Neural progenitor cell (in vitro differentiated cells): ENCODE data around the gene KRTAP21-1. TPM values are rescaled to one million over a fixed set of nuclear protein-coding genes. Genes with fewer than 3 reads are reported as not detected.
"Not testable (repeated sequence)": the region's sequence is repeated elsewhere in the genome, so short reads cannot be mapped to it uniquely, and the experiment has no call there.

Source experiments
- DNase-seq: peaks from one replicate; pipeline ENCODE4 v3.0.0-alpha.2; 2016; ENCODE audit warnings: low spot score
- H2AFZ ChIP-seq: fragments of 200-600 bp; sonication (generic); replicated peaks from 2 replicates; pipeline ENCODE4 v1.6.1; 2016; ENCODE audit warnings: antibody characterized with exemption
- H3F3A ChIP-seq: fragments of 200-600 bp; sonication (generic); 2 replicates; pipeline ENCODE4 v1.6.1; 2016; ENCODE audit warnings: antibody characterized with exemption, low read depth
- H3K27ac ChIP-seq: fragments of 200-600 bp; sonication (generic); 2 replicates; pipeline ENCODE4 v1.5.1; 2016; ENCODE audit warnings: mild to moderate bottlenecking
- H3K27me3 ChIP-seq: fragments of 200-600 bp; sonication (generic); 2 replicates; pipeline ENCODE4 v1.6.1; 2016; ENCODE audit warnings: mild to moderate bottlenecking, moderate library complexity
- H3K36me3 ChIP-seq: fragments of 200-600 bp; sonication (generic); 2 replicates; pipeline ENCODE4 v1.5.1; 2016
- H3K4me1 ChIP-seq: fragments of 200-600 bp; sonication (generic); 2 replicates; pipeline ENCODE4 v1.6.1; 2016; ENCODE audit warnings: mixed run types
- H3K4me2 ChIP-seq: fragments of 200-600 bp; sonication (generic); 2 replicates; pipeline ENCODE4 v1.6.1; 2016
- H3K4me3 ChIP-seq: fragments of 200-600 bp; sonication (generic); 2 replicates; pipeline ENCODE4 v1.5.1; 2016
- H3K79me2 ChIP-seq: fragments of 200-600 bp; sonication (generic); 2 replicates; pipeline ENCODE4 v1.6.1; 2016; ENCODE audit warnings: low read depth
- H3K9ac ChIP-seq: fragments of 200-600 bp; sonication (generic); 2 replicates; pipeline ENCODE4 v1.6.1; 2016
- H3K9me3 ChIP-seq: fragments of 200-600 bp; sonication (generic); 2 replicates; pipeline ENCODE4 v1.5.1; 2016; ENCODE audit warnings: low read depth
- H4K20me1 ChIP-seq: fragments of 200-600 bp; sonication (generic); 2 replicates; pipeline ENCODE4 v1.6.1; 2016; ENCODE audit warnings: low read depth
- H3K27ac Mint-ChIP-seq: 3 replicates; pipeline ENCODE4 v1.8.0; 2021; ENCODE audit warnings: mixed read lengths
- H3K27me3 Mint-ChIP-seq: 2 replicates; pipeline ENCODE4 v1.8.0; 2022; ENCODE audit warnings: low read depth, mild to moderate bottlenecking, inconsistent platforms, moderate library complexity, mixed read lengths; ENCODE audit not compliant: insufficient read depth
- H3K36me3 Mint-ChIP-seq: 3 replicates; pipeline ENCODE4 v1.8.0; 2021; ENCODE audit warnings: mixed read lengths
- H3K4me1 Mint-ChIP-seq: 3 replicates; pipeline ENCODE4 v1.8.0; 2021; ENCODE audit warnings: mixed read lengths
- H3K4me3 Mint-ChIP-seq: 3 replicates; pipeline ENCODE4 v1.8.0; 2021; ENCODE audit warnings: mild to moderate bottlenecking, moderate library complexity, mixed read lengths
- H3K9me3 Mint-ChIP-seq: 3 replicates; pipeline ENCODE4 v1.8.0; 2020; ENCODE audit warnings: mixed read lengths
- EZH2 ChIP-seq: fragments of 200-600 bp; sonication (generic); IDR thresholded peaks from 2 replicates; pipeline ENCODE4 v1.6.1; 2017; ENCODE audit warnings: antibody characterized with exemption, mild to moderate bottlenecking, moderate library complexity
- EZH2phosphoT487 ChIP-seq: fragments of 200-600 bp; sonication (generic); IDR thresholded peaks from 2 replicates; pipeline ENCODE4 v1.6.1; 2017; ENCODE audit warnings: antibody characterized with exemption
- total RNA-seq: library from RNA; depleted of rRNA; stranded (reverse); fragments of >200 nt; gene quantifications from 2 replicates; pipeline ENCODE4 v1.2.3, GENCODE V29; 2015; ENCODE audit warnings: low replicate concordance
- TF ChIP-seq, protein P1 (sequence below): fragments of 200-600 bp; sonication (generic); IDR thresholded peaks from 2 replicates; pipeline ENCODE4 v1.5.1; 2017; ENCODE audit warnings: antibody characterized with exemption, mild to moderate bottlenecking

The KRTAP21-1 gene
- not detected in 2 replicates for total RNA-seq

DNA sequence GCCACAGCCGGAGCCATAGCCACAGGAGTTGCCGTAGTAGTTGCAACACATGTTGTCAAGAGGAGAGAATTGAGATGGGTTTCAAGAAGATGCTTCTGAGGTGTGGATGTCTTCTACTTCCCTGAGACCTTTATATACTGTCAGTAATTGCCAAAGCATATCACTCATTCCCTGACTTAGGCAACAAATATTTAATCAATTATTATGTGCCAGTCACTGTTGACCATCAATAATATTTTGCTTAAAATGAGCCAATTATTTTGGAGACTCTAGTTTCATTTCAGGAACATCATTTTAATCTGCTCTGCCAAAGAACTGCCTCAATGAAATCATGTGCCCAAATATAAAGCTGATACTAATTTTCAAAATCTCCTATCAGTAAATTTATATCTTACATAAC, at the start of gene KRTAP21-1:
TSS of gene KRTAP21-1 (minus strand) at position 101 of the 400 bp plus-strand sequence. CDS start at position 51, 50 bp downstream.
- not testable (repeated sequence) for DNase-seq, H3K36me3 ChIP-seq, H3K9ac ChIP-seq, H2AFZ ChIP-seq, H3K27ac Mint-ChIP-seq, H3K27me3 Mint-ChIP-seq, H3K27ac ChIP-seq, H3K4me3 ChIP-seq, H3K4me3 Mint-ChIP-seq, H3K79me2 ChIP-seq, H3K4me2 ChIP-seq, H3F3A ChIP-seq, H3K9me3 ChIP-seq, H3K27me3 ChIP-seq, H3K36me3 Mint-ChIP-seq, H3K9me3 Mint-ChIP-seq, H4K20me1 ChIP-seq, H3K4me1 ChIP-seq, H3K4me1 Mint-ChIP-seq

- no peak overlapping the region for H3K27ac ChIP-seq
- H3K27me3 ChIP-seq: no peaks in the 10 kb centered on the region
- H3K27me3 Mint-ChIP-seq: no peaks in the 10 kb centered on the region
- H3K4me3 ChIP-seq: no peak overlapping the region
- no peaks in the 10 kb centered on the region for H3K36me3 ChIP-seq
- no peak overlapping the region for H2AFZ ChIP-seq
- no peak overlapping the region for H3K4me2 ChIP-seq
- no peaks in the 10 kb centered on the region for H3K9me3 Mint-ChIP-seq
- TF ChIP-seq, protein P1, sequence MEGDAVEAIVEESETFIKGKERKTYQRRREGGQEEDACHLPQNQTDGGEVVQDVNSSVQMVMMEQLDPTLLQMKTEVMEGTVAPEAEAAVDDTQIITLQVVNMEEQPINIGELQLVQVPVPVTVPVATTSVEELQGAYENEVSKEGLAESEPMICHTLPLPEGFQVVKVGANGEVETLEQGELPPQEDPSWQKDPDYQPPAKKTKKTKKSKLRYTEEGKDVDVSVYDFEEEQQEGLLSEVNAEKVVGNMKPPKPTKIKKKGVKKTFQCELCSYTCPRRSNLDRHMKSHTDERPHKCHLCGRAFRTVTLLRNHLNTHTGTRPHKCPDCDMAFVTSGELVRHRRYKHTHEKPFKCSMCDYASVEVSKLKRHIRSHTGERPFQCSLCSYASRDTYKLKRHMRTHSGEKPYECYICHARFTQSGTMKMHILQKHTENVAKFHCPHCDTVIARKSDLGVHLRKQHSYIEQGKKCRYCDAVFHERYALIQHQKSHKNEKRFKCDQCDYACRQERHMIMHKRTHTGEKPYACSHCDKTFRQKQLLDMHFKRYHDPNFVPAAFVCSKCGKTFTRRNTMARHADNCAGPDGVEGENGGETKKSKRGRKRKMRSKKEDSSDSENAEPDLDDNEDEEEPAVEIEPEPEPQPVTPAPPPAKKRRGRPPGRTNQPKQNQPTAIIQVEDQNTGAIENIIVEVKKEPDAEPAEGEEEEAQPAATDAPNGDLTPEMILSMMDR: no peak
- TF ChIP-seq EZH2phosphoT487 (no peak), EZH2 (no peak)
- H3K9ac ChIP-seq: no peak overlapping the region
- H3K79me2 ChIP-seq: no peaks in the 10 kb centered on the region
- no peak for DNase-seq
- no peaks in the 10 kb centered on the region for H3K36me3 Mint-ChIP-seq
- no peaks in the 10 kb centered on the region for H3F3A ChIP-seq
- no peak overlapping the region for H3K4me3 Mint-ChIP-seq
- no peaks in the 10 kb centered on the region for H4K20me1 ChIP-seq
- H3K9me3 ChIP-seq: no peaks in the 10 kb centered on the region
- no peaks in the 10 kb centered on the region for H3K4me1 Mint-ChIP-seq
- H3K4me1 ChIP-seq: no peaks in the 10 kb centered on the region
- no peak overlapping the region for H3K27ac Mint-ChIP-seq
These were observed 45.4 kb upstream of the KRTAP21-1 start for GRCh38 chr21:30800605-30801004.

DNA sequence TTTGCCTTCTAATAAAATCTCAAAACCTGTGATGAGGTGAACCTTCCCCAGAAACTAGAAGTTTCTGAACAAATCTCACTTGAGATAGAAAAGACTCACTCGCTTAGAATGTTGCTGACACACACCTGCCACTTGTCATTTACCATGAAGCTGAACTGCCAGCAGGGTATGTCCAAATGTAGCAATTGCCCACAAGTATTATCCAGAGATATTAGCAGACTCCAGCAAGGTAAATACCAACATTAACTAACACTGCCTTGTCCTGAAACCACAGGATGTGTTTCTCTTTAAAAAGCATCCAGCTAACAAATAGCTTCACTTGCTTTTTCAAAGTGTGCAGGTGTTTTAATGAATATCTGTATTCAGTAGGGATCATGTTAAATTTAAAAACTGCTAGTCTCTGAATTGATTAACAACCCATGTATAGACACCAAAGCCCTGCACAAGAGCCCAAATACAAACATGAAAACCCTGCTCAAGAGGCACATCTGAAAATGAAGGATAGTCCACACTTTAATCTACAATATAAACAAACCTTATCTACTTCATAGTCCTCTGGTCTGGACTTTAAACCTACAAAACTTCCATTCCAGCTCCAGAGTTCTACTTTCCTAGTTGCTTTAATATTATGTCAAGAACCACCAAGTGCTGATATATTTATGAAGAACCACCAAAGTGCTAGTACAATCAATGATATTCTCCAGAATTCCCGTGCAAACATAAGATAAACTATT, 38.5 kb upstream of the KRTAP21-1 start:
- no peak overlapping the region for H3K27ac ChIP-seq
- no peak for DNase-seq
- H3K9ac ChIP-seq: no peak overlapping the region
- H3K4me1 ChIP-seq: no peaks in the 10 kb centered on the region
- Mint-ChIP-seq H3K27ac (no peak overlapping the region), H3K9me3 (no peaks in the 10 kb centered on the region), H3K4me1 (no peaks in the 10 kb centered on the region), H3K36me3 (no peaks in the 10 kb centered on the region), H3K27me3 (peaks cover 2% of the 10 kb centered on the region), H3K4me3 (no peak overlapping the region)
- H3K4me2 ChIP-seq: no peak overlapping the region
- no peaks in the 10 kb centered on the region for H4K20me1 ChIP-seq
- no peaks in the 10 kb centered on the region for H3K36me3 ChIP-seq
- H3K27me3 ChIP-seq: no peaks in the 10 kb centered on the region
- H3F3A ChIP-seq: no peaks in the 10 kb centered on the region
- no peaks in the 10 kb centered on the region for H3K79me2 ChIP-seq
- no peaks in the 10 kb centered on the region for H3K9me3 ChIP-seq
- H2AFZ ChIP-seq: no peak overlapping the region
- H3K4me3 ChIP-seq: no peak overlapping the region
- no peak for TF ChIP-seq EZH2phosphoT487
- TF ChIP-seq EZH2: no peak
- TF ChIP-seq, protein P1: no peak

- Histone ChIP-seq H3K79me2 (no peaks in the 10 kb centered on the region), H3K36me3 (no peaks in the 10 kb centered on the region), H3F3A (no peaks in the 10 kb centered on the region), H3K4me1 (no peaks in the 10 kb centered on the region), H3K9me3 (no peaks in the 10 kb centered on the region), H3K27me3 (no peaks in the 10 kb centered on the region), H3K9ac (no peak overlapping the region), H2AFZ (no peak overlapping the region), H3K27ac (no peak overlapping the region), H3K4me3 (no peak overlapping the region), H4K20me1 (no peaks in the 10 kb centered on the region), H3K4me2 (no peak overlapping the region)
- H3K27ac Mint-ChIP-seq: no peak overlapping the region
- TF ChIP-seq EZH2phosphoT487 (no peak), EZH2 (no peak)
- TF ChIP-seq, protein P1: no peak
- no peaks in the 10 kb centered on the region for H3K9me3 Mint-ChIP-seq
- DNase-seq: no peak
- H3K36me3 Mint-ChIP-seq: no peaks in the 10 kb centered on the region
- no peaks in the 10 kb centered on the region for H3K27me3 Mint-ChIP-seq
- no peak overlapping the region for H3K4me3 Mint-ChIP-seq
- H3K4me1 Mint-ChIP-seq: no peaks in the 10 kb centered on the region
These were observed 24.0 kb upstream of the KRTAP21-1 start for GRCh38 chr21:30779249-30779648.
